PC-3 (cell line): ENCODE data around the gene EVA1A. TPM values are rescaled to one million over a fixed set of nuclear protein-coding genes. Genes with fewer than 3 reads are reported as not detected.

Experiments
- ATAC-seq: fragments of 200-7000 bp; cut with Tn5 transposase; 2 replicates; pipeline ENCODE4 v1.9.1; 2020; ENCODE audit warnings: mild to moderate bottlenecking, moderate library complexity
- BruUV-seq: library from RNA; stranded (reverse); fragments of 400-500 nt; replicated peaks from 2 replicates; lab custom pipeline; 2021; lab: Mats Ljungman, UMichigan
- CTCF ChIA-PET: fragments of 300-600 bp; sonication (Branson Sonifier 250); formaldehyde crosslinking; loops from one replicate; lab custom pipeline; 2022; ENCODE audit warnings: antibody characterized with exemption; lab: Charles Lee
- POLR2A ChIA-PET: fragments of 300-600 bp; sonication (Branson Sonifier 250); formaldehyde crosslinking; loops from one replicate; lab custom pipeline; 2022; ENCODE audit warnings: antibody characterized with exemption; ENCODE audit not compliant: unreplicated experiment; lab: Charles Lee
- DNase-seq: peaks from one replicate; pipeline ENCODE4 v3.0.0-alpha.2; 2015
- H2AFZ ChIP-seq: fragments of 300-600 bp; sonication (generic); 2 replicates; pipeline ENCODE4 v1.6.0; 2016; ENCODE audit warnings: antibody characterized with exemption, low read length
- H3F3A ChIP-seq: fragments of 300-600 bp; sonication (generic); one replicate; pipeline ENCODE4 v1.6.0; 2017; ENCODE audit warnings: antibody characterized with exemption, low read length, control low read depth, mild to moderate bottlenecking; ENCODE audit not compliant: unreplicated experiment
- H3K27ac ChIP-seq: fragments of 300-600 bp; sonication (generic); 2 replicates; pipeline ENCODE4 v1.5.1; 2016; ENCODE audit warnings: mild to moderate bottlenecking, low read length
- H3K27me3 ChIP-seq: fragments of 300-600 bp; sonication (generic); 2 replicates; pipeline ENCODE4 v1.6.1; 2016; ENCODE audit warnings: low read length, mixed read lengths
- H3K36me3 ChIP-seq: fragments of 300-600 bp; sonication (generic); 2 replicates; pipeline ENCODE4 v1.6.1; 2016; ENCODE audit warnings: low read depth, mixed run types, low read length, mixed read lengths
- H3K4me1 ChIP-seq: fragments of 300-600 bp; sonication (generic); 2 replicates; pipeline ENCODE4 v1.5.1; 2016; ENCODE audit warnings: low read length; ENCODE audit not compliant: insufficient read depth
- H3K4me2 ChIP-seq: fragments of 300-600 bp; sonication (generic); 2 replicates; pipeline ENCODE4 v1.6.0; 2016; ENCODE audit warnings: low read length
- H3K4me3 ChIP-seq: fragments of 300-600 bp; sonication (generic); 2 replicates; pipeline ENCODE4 v1.5.1; 2016; ENCODE audit warnings: mild to moderate bottlenecking, low read length, mixed read lengths
- H3K79me2 ChIP-seq: fragments of 300-600 bp; sonication (generic); 2 replicates; pipeline ENCODE4 v1.6.1; 2017; ENCODE audit warnings: low read length, mixed read lengths
- H3K9ac ChIP-seq: fragments of 300-600 bp; sonication (generic); 2 replicates; pipeline ENCODE4 v1.6.0; 2016; ENCODE audit warnings: mild to moderate bottlenecking, low read length
- H3K9me2 ChIP-seq: fragments of 300-600 bp; sonication (generic); replicated peaks from 2 replicates; pipeline ENCODE4 v1.6.1; 2016; ENCODE audit warnings: mixed run types, low read length, mixed read lengths
- H3K9me3 ChIP-seq: fragments of 300-600 bp; sonication (generic); 2 replicates; pipeline ENCODE4 v1.6.1; 2016; ENCODE audit warnings: low read length, mixed read lengths
- H4K20me1 ChIP-seq: fragments of 300-600 bp; sonication (generic); 2 replicates; pipeline ENCODE4 v1.6.1; 2016; ENCODE audit warnings: low read length, mixed read lengths
- CTCF ChIP-seq: fragments of 300-600 bp; sonication (generic); conservative IDR thresholded peaks from 2 replicates; pipeline ENCODE4 v1.5.1; 2017; ENCODE audit warnings: antibody characterized with exemption, low read depth, mild to moderate bottlenecking, low read length
- EZH2 ChIP-seq: fragments of 300-600 bp; sonication (generic); IDR thresholded peaks from one replicate; pipeline ENCODE4 v1.6.1; 2017; ENCODE audit warnings: antibody characterized with exemption, mild to moderate bottlenecking, low read length; ENCODE audit not compliant: unreplicated experiment
- EZH2phosphoT487 ChIP-seq: fragments of 300-600 bp; sonication (generic); IDR thresholded peaks from 2 replicates; pipeline ENCODE4 v1.6.1; 2018; ENCODE audit warnings: mild to moderate bottlenecking, antibody characterized with exemption, low read length, borderline replicate concordance
- intact Hi-C: fragments of 100-400 bp; cut with micrococcal nuclease; formaldehyde crosslinking; loops from 2 replicates; pipeline ENCODE4 v1.9.0; 2023
- total RNA-seq: library from RNA; depleted of rRNA; stranded (reverse); fragments of >200 nt; gene quantifications from 2 replicates; pipeline ENCODE4 v1.2.3, GENCODE V29; 2014

Gene EVA1A
- total RNA-seq, 1 experiment from 2014 or later, result 48.9 TPM

DNA sequence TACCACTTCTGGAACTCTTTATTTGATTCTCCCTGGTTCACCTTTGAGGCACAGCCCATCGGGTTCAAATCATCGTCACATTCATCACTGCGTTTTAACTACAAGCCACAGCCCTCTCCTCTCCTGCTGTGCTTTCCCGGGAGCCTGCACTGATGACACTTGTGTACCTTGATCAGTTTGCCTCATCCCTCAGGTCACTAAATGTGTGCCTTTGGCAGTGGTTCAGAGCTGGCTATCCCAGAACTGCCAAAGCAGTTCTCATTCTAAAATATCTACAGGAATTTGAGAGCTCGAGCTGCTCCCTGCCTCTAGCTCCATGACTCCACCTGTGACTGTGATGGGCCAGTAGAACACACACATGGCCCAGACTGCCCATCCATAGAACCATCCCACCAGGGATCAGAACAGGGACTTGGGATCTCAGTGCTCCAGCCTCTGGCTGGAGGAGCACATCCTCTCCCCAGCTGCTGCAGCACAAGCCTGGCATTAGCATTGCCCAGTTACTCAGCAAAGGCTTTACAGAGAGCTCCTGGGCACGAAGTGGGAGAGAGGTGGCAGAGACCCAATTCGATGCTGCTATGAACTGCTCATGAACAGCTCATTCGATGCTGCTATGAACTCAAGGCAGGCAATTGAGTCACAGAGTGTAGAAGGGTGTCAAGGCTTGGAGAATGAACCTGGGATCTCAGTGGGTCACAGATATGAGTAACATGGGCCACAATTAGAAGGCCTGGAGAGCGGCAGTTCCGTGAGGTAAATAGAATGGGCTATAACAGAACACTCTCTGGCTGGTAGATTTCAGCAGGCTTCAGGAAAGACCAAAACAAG is 41.9 kb downstream of the EVA1A start:
- Histone ChIP-seq H3K4me2 (no peak overlapping the region), H3K4me1 (peaks cover 24% of the 10 kb centered on the region), H3K4me3 (no peak overlapping the region), H3K9ac (no peak overlapping the region), H3K9me2 (no peaks in the 10 kb centered on the region), H2AFZ (no peak overlapping the region), H3K36me3 (peaks cover 16% of the 10 kb centered on the region), H3K79me2 (no peaks in the 10 kb centered on the region), H3K27ac (no peak overlapping the region), H3K27me3 (no peaks in the 10 kb centered on the region), H4K20me1 (no peaks in the 10 kb centered on the region), H3F3A (peaks cover 6% of the 10 kb centered on the region), H3K9me3 (no peaks in the 10 kb centered on the region)
- ChIA-PET POLR2A (no interaction called here), CTCF (no interaction called here)
- TF ChIP-seq EZH2phosphoT487 (no peak), CTCF (no peak), EZH2 (no peak)
- intact Hi-C loops, result no loop called here
- DNase-seq (no peak), ATAC-seq (no peak)
- no TSS peak for BruUV-seq

- Histone ChIP-seq H3K27ac (no peak overlapping the region), H3K9ac (no peak overlapping the region), H3K4me1 (peaks cover 13% of the 10 kb centered on the region), H3F3A (peaks cover under 1% of the 10 kb centered on the region), H3K4me2 (no peak overlapping the region), H3K27me3 (no peaks in the 10 kb centered on the region), H3K9me2 (no peaks in the 10 kb centered on the region), H2AFZ (no peak overlapping the region), H4K20me1 (no peaks in the 10 kb centered on the region), H3K79me2 (no peaks in the 10 kb centered on the region), H3K9me3 (0 out of 2 replicates have a peak, but pooled peaks cover 3% of the 10 kb centered on the region), H3K36me3 (peaks cover 28% of the 10 kb centered on the region), H3K4me3 (no peak overlapping the region)
- ChIA-PET POLR2A (no interaction called here), CTCF (no interaction called here)
- BruUV-seq, result no TSS peak
- intact Hi-C loops, result no loop called here
- no peak for ATAC-seq
- TF ChIP-seq EZH2phosphoT487, result no peak
- TF ChIP-seq CTCF, result no peak
- TF ChIP-seq EZH2, result no peak
- no peak for DNase-seq
Measured at GRCh38 chr2:75517547-75518230, 43.0 kb downstream of the EVA1A start.
